ENCODE measurements around the gene NGEF.

DNA sequence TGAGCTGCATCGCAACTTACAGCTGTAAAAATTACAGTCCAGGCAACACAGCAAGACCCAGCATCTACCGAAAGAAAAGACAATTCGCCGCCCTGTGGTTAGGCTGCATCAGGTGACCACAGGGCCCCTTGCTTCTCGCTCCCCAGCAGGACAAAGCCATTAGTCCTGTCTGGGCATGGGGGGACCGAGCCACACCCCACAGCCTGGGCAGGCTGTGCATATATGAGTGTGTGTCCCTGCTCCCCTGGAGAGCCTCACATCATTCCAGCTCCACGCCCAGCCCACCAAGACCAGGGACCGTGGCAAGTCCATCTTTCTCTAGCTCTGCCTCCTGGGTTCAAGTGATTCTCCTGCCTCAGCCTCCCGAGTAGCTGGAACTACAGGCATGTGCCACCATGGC is 109.1 kb downstream of the NGEF start:
- TF ChIP-seq, protein P1, sequence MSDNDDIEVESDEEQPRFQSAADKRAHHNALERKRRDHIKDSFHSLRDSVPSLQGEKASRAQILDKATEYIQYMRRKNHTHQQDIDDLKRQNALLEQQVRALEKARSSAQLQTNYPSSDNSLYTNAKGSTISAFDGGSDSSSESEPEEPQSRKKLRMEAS (CRISPR knock-in tag; IDR thresholded peaks at IDR 0.05): no peak
- TF ChIP-seq SP1 (CRISPR knock-in tag; conservative IDR thresholded peaks at IDR 0.05): no peak
- TF ChIP-seq, protein P2, sequence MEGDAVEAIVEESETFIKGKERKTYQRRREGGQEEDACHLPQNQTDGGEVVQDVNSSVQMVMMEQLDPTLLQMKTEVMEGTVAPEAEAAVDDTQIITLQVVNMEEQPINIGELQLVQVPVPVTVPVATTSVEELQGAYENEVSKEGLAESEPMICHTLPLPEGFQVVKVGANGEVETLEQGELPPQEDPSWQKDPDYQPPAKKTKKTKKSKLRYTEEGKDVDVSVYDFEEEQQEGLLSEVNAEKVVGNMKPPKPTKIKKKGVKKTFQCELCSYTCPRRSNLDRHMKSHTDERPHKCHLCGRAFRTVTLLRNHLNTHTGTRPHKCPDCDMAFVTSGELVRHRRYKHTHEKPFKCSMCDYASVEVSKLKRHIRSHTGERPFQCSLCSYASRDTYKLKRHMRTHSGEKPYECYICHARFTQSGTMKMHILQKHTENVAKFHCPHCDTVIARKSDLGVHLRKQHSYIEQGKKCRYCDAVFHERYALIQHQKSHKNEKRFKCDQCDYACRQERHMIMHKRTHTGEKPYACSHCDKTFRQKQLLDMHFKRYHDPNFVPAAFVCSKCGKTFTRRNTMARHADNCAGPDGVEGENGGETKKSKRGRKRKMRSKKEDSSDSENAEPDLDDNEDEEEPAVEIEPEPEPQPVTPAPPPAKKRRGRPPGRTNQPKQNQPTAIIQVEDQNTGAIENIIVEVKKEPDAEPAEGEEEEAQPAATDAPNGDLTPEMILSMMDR (IDR thresholded peaks at IDR 0.05): no peak
- TF ChIP-seq ESRRA (CRISPR knock-in tag; IDR thresholded peaks at IDR 0.05; ENCODE audit: borderline replicate concordance): no peak
- TF ChIP-seq, protein P3, sequence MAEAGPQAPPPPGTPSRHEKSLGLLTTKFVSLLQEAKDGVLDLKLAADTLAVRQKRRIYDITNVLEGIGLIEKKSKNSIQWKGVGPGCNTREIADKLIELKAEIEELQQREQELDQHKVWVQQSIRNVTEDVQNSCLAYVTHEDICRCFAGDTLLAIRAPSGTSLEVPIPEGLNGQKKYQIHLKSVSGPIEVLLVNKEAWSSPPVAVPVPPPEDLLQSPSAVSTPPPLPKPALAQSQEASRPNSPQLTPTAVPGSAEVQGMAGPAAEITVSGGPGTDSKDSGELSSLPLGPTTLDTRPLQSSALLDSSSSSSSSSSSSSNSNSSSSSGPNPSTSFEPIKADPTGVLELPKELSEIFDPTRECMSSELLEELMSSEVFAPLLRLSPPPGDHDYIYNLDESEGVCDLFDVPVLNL (CRISPR knock-in tag; IDR thresholded peaks at IDR 0.05; ENCODE audit: borderline replicate concordance, low read depth): no peak
- no peak for TF ChIP-seq SMAD4 (CRISPR knock-in tag; IDR thresholded peaks at IDR 0.05)
- no peak for TF ChIP-seq ELF4 (CRISPR knock-in tag; IDR thresholded peaks at IDR 0.05; ENCODE audit: low read depth)
- no peak for TF ChIP-seq ZNF121 (CRISPR knock-in tag; IDR thresholded peaks at IDR 0.05)
- TF ChIP-seq ZNF317 (CRISPR knock-in tag; IDR thresholded peaks at IDR 0.05; ENCODE audit: borderline replicate concordance, low read depth): no peak
- no peak for TF ChIP-seq RORB (CRISPR knock-in tag; IDR thresholded peaks at IDR 0.05)
- TF ChIP-seq JUN (CRISPR knock-in tag; IDR thresholded peaks at IDR 0.05): no peak
- TF ChIP-seq, protein P4, sequence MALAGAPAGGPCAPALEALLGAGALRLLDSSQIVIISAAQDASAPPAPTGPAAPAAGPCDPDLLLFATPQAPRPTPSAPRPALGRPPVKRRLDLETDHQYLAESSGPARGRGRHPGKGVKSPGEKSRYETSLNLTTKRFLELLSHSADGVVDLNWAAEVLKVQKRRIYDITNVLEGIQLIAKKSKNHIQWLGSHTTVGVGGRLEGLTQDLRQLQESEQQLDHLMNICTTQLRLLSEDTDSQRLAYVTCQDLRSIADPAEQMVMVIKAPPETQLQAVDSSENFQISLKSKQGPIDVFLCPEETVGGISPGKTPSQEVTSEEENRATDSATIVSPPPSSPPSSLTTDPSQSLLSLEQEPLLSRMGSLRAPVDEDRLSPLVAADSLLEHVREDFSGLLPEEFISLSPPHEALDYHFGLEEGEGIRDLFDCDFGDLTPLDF (CRISPR knock-in tag; IDR thresholded peaks at IDR 0.05): no peak
- TF ChIP-seq, protein P5, sequence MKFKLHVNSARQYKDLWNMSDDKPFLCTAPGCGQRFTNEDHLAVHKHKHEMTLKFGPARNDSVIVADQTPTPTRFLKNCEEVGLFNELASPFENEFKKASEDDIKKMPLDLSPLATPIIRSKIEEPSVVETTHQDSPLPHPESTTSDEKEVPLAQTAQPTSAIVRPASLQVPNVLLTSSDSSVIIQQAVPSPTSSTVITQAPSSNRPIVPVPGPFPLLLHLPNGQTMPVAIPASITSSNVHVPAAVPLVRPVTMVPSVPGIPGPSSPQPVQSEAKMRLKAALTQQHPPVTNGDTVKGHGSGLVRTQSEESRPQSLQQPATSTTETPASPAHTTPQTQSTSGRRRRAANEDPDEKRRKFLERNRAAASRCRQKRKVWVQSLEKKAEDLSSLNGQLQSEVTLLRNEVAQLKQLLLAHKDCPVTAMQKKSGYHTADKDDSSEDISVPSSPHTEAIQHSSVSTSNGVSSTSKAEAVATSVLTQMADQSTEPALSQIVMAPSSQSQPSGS (CRISPR knock-in tag; IDR thresholded peaks at IDR 0.05; ENCODE audit: borderline replicate concordance, low read depth): no peak
